GM21423 (cell line): ENCODE data around the gene SKAP2.
"Not testable (repeated sequence)": the region's sequence is repeated elsewhere in the genome, so short reads cannot be mapped to it uniquely, and the experiment has no call there.

Source experiments
- ATAC-seq: cut with Tn5 transposase; IDR thresholded peaks from one replicate; pipeline ENCODE4 v1.9.1; 2021; ENCODE audit warnings: mild to moderate bottlenecking, moderate library complexity; ENCODE audit not compliant: unreplicated experiment

Gene SKAP2

GRCh38 chr7:26857506-26858240, 6.7 kb downstream of the SKAP2 start:
- no peak for ATAC-seq

- no peak for ATAC-seq
Observed at GRCh38 chr7:26857170-26857505, 7.3 kb downstream of the SKAP2 start.

- no peak for ATAC-seq
Observed at GRCh38 chr7:26856176-26856985, 8.0 kb downstream of the SKAP2 start.

GRCh38 chr7:26854876-26855855, 9.2 kb downstream of the SKAP2 start:
- no peak for ATAC-seq

GRCh38 chr7:26853788-26854393, 10.5 kb downstream of the SKAP2 start:
- ATAC-seq, result no peak

- no peak for ATAC-seq
Observed at GRCh38 chr7:26850193-26850651, 14.2 kb downstream of the SKAP2 start.

- no peak for ATAC-seq
Observed at GRCh38 chr7:26843705-26844104, 20.7 kb downstream of the SKAP2 start.

GRCh38 chr7:26842897-26843296, 21.5 kb downstream of the SKAP2 start:
- no peak for ATAC-seq

GRCh38 chr7:26841003-26841739, 23.2 kb downstream of the SKAP2 start:
- ATAC-seq, result no peak

GRCh38 chr7:26836793-26837192, 27.6 kb downstream of the SKAP2 start:
- ATAC-seq, result not testable (repeated sequence)

GRCh38 chr7:26815426-26815825, 49.0 kb downstream of the SKAP2 start:
- no peak for ATAC-seq

GRCh38 chr7:26813432-26813831, 51.0 kb downstream of the SKAP2 start:
- no peak for ATAC-seq

GRCh38 chr7:26794541-26794940, 69.8 kb downstream of the SKAP2 start:
- ATAC-seq, result no peak

GRCh38 chr7:26792576-26792975, 71.8 kb downstream of the SKAP2 start:
- no peak for ATAC-seq

- no peak for ATAC-seq
Observed at GRCh38 chr7:26792006-26792405, 72.4 kb downstream of the SKAP2 start.

GRCh38 chr7:26789481-26790184, 74.8 kb downstream of the SKAP2 start:
- no peak for ATAC-seq

GRCh38 chr7:26787701-26788100, 76.7 kb downstream of the SKAP2 start:
- ATAC-seq, result no peak

GRCh38 chr7:26784118-26784517, 80.3 kb downstream of the SKAP2 start:
- no peak for ATAC-seq

GRCh38 chr7:26782501-26782900, 81.9 kb downstream of the SKAP2 start:
- ATAC-seq, result no peak
